Pancreas (tissue), 10 donors: ENCODE measurements around the gene TMPRSS7. TPM values are rescaled to one million over a fixed set of nuclear protein-coding genes. Genes with fewer than 3 reads are reported as not detected.

ENCODE experiments used
- ATAC-seq, 4 donors: fragments of 200-7000 bp; cut with Tn5 transposase; one replicate each; pipeline versions ENCODE4 v1.8.0 to v1.9.1; 2020; ENCODE audit warnings: mild to moderate bottlenecking in 4 of 4, moderate library complexity in 4 of 4
- DNase-seq, 6 donors: peaks; one replicate each; pipeline ENCODE4 v3.0.0-alpha.2; 2020
- FAIRE-seq: peaks from 2 replicates; lab custom pipeline; 2012; peaks lifted over from hg19 to GRCh38; lab: Jason Lieb, UNC
- H3K27ac ChIP-seq, 4 donors: fragments of 200-600 bp; sonication (generic); 1 replicate in 3 of 4; 2 replicates in 1 of 4; pipeline versions ENCODE4 v1.5.0 to v1.8.0; 2020
- H3K27me3 ChIP-seq, 4 donors: fragments of 200-600 bp; one replicate each; pipeline ENCODE4 v1.8.0; 2021
- H3K36me3 ChIP-seq, 3 donors: fragments of 200-600 bp; sonication (generic) in 1 of 3; one replicate each; pipeline versions ENCODE4 v1.5.0 to v1.8.0; 2020 to 2021
- H3K4me1 ChIP-seq, 3 donors: fragments of 200-600 bp; one replicate each; pipeline ENCODE4 v1.8.0; 2021
- H3K4me3 ChIP-seq, 4 donors: fragments of 200-600 bp; sonication (generic) in 2 of 4; one replicate each; pipeline versions ENCODE4 v1.5.0 to v1.8.0; 2020 to 2021
- H3K9me3 ChIP-seq, 4 donors: fragments of 200-600 bp; one replicate each; pipeline ENCODE4 v1.8.0; 2021
- WGBS, 2 donors: extraction: QIAGEN DNeasy Blood & Tissue Kit; methylation state at CpG; one replicate each; pipeline ENCODE4 v1.1.7; 2013; 5-methylcytosine and 5-hydroxymethylcytosine counted together
- intact Hi-C, 3 donors: fragments of 100-400 bp; cut with DNase I; formaldehyde crosslinking; loops; one replicate each; pipeline versions ENCODE4 v1.11.1 to v1.14.2; 2022
- polyA plus RNA-seq, 2 donors: library from polyadenylated mRNA; stranded (reverse); fragments of 200-250 nt; gene quantifications; one replicate each; pipeline ENCODE4 v1.2.3, GENCODE V29; 2013
- total RNA-seq, 6 donors: library from RNA; stranded (reverse); fragmentation: NEBNext Ultra II Directional in 4 of 6; extraction: Animal tissue kit (Norgen Biotek cat#: 25700) in 4 of 6; gene quantifications; one replicate each; pipeline versions ENCODE4 v1.2.1 to v1.2.4, GENCODE V29; 2021 to 2023
- TF ChIP-seq, protein P1 (sequence below), 4 donors: fragments of 200-600 bp; sonication (generic) in 3 of 4; IDR thresholded peaks; one replicate each; pipeline versions ENCODE4 v1.5.0 to v1.8.0; 2021; ENCODE audit warnings: antibody characterized with exemption in 4 of 4
- donor health status: healthy with polysubstance abuse.
- donor health status: DM: no; HTN: no; CAD: no; lungs with moderate emphysema.
- donor health status: DM: no; HTN: no; CAD: no.
- donor health status: control.
- donor health status: control.
- donor health status: Bipolar disorder and iron deficiency.
- donor health status: DM: yes; HTN: yes; CAD: no.
- donor health status: DM: no; HTN: no; CAD: no.
- donor health status: DM: no; HTN: no; CAD: no.
- donor health status: DM: yes; HTN: yes; CAD: no.

Gene TMPRSS7
- total and polyA plus RNA-seq, 8 donors: 0.04 to 0.14 (median 0.08) TPM; not detected in 4

DNA sequence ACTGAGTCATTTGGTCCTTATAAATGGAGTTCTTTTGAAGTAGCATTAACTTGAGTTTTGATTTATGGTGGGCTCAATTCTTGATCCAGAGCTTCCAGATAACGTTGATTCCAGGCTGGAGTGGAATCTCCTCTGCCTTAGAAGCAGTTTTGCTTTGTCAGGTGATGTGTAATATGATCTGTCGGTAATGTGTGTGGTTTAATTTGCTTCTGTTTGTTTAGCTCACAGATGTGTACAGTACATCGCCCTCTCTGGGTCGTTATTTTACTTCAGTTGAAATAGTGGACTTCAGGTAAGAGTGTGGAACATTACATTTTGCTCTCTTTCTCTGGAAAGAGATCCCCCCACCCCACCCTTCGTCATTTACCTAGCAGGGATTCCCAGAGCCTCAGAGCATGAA is 74.8 kb downstream of the TMPRSS7 start:
- intact Hi-C loops: no loop called here
- TF ChIP-seq, protein P1, sequence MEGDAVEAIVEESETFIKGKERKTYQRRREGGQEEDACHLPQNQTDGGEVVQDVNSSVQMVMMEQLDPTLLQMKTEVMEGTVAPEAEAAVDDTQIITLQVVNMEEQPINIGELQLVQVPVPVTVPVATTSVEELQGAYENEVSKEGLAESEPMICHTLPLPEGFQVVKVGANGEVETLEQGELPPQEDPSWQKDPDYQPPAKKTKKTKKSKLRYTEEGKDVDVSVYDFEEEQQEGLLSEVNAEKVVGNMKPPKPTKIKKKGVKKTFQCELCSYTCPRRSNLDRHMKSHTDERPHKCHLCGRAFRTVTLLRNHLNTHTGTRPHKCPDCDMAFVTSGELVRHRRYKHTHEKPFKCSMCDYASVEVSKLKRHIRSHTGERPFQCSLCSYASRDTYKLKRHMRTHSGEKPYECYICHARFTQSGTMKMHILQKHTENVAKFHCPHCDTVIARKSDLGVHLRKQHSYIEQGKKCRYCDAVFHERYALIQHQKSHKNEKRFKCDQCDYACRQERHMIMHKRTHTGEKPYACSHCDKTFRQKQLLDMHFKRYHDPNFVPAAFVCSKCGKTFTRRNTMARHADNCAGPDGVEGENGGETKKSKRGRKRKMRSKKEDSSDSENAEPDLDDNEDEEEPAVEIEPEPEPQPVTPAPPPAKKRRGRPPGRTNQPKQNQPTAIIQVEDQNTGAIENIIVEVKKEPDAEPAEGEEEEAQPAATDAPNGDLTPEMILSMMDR (IDR thresholded peaks at IDR 0.05): no peak
- FAIRE-seq (no peak), ATAC-seq (peak in 3 of 4 donors; percentile 53 to 60 (median 60)), DNase-seq (no peak)
- WGBS, 2 donors: 36 to 39% methylated on average over 5 of the region's 5 CpGs
- Histone ChIP-seq H3K36me3 (peaks cover 0 to 15% (median 0%) of the 10 kb centered on the region in 3 donors), H3K9me3 (no peaks in the 10 kb centered on the region), H3K4me3 (no peak overlapping the region), H3K4me1 (no peaks in the 10 kb centered on the region), H3K27ac (no peak overlapping the region), H3K27me3 (no peaks in the 10 kb centered on the region)

DNA sequence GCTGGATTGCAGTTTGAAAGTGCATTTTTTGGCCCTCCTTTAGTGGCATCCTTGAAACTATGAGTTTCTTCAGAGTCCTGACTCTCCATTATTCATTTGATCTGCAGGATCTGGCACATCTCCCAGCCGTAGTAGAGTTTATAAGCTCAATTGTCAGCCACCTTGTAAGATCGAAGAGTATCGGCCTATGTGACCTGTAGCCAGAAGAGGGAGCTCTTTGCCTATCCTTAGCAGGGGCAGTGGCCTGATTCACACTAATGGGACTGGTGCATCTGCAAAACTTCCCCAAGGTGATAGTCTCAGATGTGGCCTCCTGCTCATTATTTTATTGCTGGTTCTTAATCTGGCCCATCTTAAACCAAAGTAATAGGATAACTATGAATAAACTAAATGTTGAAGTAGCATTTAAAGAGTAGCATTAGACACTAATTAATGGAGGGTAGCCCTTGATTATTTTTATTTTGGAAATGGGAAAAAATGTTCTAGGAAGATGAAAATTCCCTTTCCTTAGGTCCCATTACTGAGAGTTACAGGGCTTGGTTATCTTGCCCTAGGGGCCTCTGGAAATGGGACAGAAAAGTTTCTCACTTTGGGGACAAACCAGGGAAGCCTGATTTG is 77.4 kb downstream of the TMPRSS7 start:
- DNase-seq (peak in 3 of 6 donors; percentile 22 to 56 (median 34)), FAIRE-seq (no peak), ATAC-seq (peak; percentile 67 to 94 (median 87))
- no peaks in the 10 kb centered on the region for H3K9me3 ChIP-seq
- H3K36me3 ChIP-seq: peaks cover 0 to 26% (median 0%) of the 10 kb centered on the region in 3 donors
- TF ChIP-seq, protein P1 (IDR thresholded peaks at IDR 0.05): peak; percentile 19 to 59 (median 40)
- intact Hi-C loops: no loop called here
- no peak overlapping the region for H3K4me3 ChIP-seq
- WGBS, 2 donors: 26 to 32% methylated on average over 3 of the region's 3 CpGs
- H3K27ac ChIP-seq: no peak overlapping the region
- no peaks in the 10 kb centered on the region for H3K4me1 ChIP-seq
- no peaks in the 10 kb centered on the region for H3K27me3 ChIP-seq

DNA sequence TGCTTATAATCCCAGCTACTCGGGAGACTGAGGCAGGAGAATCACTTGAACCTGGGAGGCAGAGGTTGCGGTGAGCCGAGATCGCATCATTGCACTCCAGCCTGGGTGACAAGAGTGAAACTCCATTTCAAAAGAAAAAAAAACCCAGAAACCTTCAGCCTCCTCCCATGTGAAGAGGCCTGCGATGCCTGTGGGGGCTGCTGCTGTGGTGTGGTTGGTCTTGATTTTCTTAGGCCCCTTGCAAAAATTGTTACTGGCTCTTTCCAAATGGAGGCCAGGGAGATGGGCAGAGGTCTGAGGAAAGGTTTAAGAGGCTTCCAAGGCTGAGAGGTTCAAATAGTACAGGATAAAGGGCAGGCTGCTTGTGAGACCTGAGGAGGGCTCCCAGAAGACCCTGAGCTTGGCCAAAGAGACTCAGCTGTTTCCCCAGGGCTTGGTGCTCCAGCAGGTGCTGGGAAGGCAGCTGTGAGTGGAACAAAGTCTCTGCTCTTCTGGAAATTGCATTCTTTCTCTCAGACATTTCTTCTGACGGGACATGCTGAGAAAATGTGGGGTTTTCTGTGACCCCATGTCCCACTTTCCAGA is 80.1 kb downstream of the TMPRSS7 start:
- TF ChIP-seq, protein P1 (IDR thresholded peaks at IDR 0.05): no peak
- Histone ChIP-seq H3K9me3 (no peaks in the 10 kb centered on the region), H3K4me1 (no peaks in the 10 kb centered on the region), H3K27ac (no peak overlapping the region), H3K27me3 (no peaks in the 10 kb centered on the region), H3K36me3 (peaks cover 0 to 35% (median 0%) of the 10 kb centered on the region in 3 donors), H3K4me3 (no peak overlapping the region)
- DNase-seq (no peak), FAIRE-seq (no peak), ATAC-seq (no peak)
- WGBS, 2 donors: 94 to 98% methylated on average over 6 of the region's 6 CpGs
- intact Hi-C loops: no loop called here

DNA sequence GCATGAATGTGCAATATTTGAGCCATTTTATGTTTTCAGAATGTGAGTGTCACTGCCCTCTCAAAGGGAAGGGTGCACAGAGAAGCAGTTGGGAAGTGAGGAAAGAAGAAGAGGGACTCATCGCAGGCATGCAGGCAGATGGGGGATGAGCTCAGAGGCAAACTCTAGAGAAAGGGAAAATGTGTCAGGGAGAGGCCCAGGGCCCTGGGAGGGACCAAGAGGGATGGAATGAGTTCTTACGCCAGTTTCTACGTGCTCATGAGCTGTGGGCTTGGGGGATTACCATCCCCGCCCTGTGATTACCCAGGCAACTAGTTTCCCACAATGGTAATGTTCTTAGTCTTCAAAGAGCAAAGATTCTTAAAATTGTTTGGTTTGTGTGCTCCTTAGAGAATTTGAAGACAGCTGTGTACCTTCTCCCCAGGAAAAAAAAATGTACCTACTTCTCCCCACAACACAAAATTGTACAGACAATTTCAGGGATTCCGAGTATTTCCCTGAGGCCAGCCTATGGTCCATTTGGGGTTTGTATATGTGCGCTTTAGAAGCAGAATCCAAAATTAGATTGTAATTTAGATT is 80.7 kb downstream of the TMPRSS7 start:
- 92% methylated on average over 6 of the region's 6 CpGs for WGBS, 2 donors
- DNase-seq (no peak), FAIRE-seq (no peak), ATAC-seq (no peak)
- H3K27ac ChIP-seq: no peak overlapping the region
- H3K27me3 ChIP-seq: no peaks in the 10 kb centered on the region
- H3K36me3 ChIP-seq: peaks cover 0 to 33% (median 0%) of the 10 kb centered on the region in 3 donors
- intact Hi-C loops: no loop called here
- H3K4me3 ChIP-seq: no peak overlapping the region
- TF ChIP-seq, protein P1 (IDR thresholded peaks at IDR 0.05): no peak
- H3K9me3 ChIP-seq: no peaks in the 10 kb centered on the region
- no peaks in the 10 kb centered on the region for H3K4me1 ChIP-seq
